ENCODE data around the gene HTR4. TPM values are rescaled to one million over a fixed set of nuclear protein-coding genes. Genes with fewer than 3 reads are reported as not detected.

Gene HTR4
- polyA plus RNA-seq, 1 donor (not counting 4 experiments of a cell fraction or from before 2014, with no cell fraction given) = not detected

DNA sequence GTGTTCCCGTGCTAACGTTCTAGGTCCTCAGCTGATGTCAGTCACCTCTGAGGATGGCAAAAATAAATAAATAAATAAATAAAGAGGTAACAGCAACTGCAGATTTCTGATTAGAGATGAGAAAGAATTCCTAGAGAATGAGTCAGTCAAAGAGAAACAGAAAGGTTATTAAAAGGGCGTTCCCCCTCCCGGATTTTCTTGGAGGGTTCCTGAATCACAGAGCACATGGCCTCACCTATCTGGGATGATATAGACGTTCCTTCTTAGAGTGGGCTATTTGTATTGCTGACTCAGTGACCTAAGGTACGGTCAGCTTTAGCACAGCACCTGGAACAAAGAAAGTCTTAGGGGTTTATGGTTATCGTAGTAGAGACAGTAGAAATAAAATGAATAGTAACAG lies 30.6 kb downstream of the HTR4 start:
- peak overlapping the region; percentile 55 for H3K4me2 ChIP-seq (ENCODE audit: control insufficient read depth, extremely low read depth, insufficient read depth, low read depth, low read length)
- H3K36me3 ChIP-seq (ENCODE audit: control insufficient read depth in 2 of 2, extremely low read depth in 1 of 2, insufficient read depth in 2 of 2, low read length in 2 of 2) = no peaks in the 10 kb centered on the region
- no peaks in the 10 kb centered on the region for H3K9me3 ChIP-seq (ENCODE audit: control insufficient read depth, low read depth, low read length)
- peaks cover 17% of the 10 kb centered on the region for H3K4me1 ChIP-seq (ENCODE audit: control insufficient read depth, extremely low read depth, insufficient read depth, low read length)
- no peaks in the 10 kb centered on the region for H3K79me2 ChIP-seq (ENCODE audit: control insufficient read depth, insufficient read depth, low read length)
- TF ChIP-seq CTCF (optimal IDR thresholded peaks at IDR 0.05 in 1 of 3, IDR thresholded peaks at IDR 0.05 in 1 of 3, conservative IDR thresholded peaks at IDR 0.05 in 1 of 3; ENCODE audit: extremely low read depth in 1 of 3, insufficient read depth in 2 of 3, low read length in 3 of 3) (no peak), EZH2 (IDR thresholded peaks at IDR 0.05; ENCODE audit: low read length) (no peak)
- peak overlapping the region; percentile 65 for H2AFZ ChIP-seq (ENCODE audit: control insufficient read depth, low read length)
- no peaks in the 10 kb centered on the region for H3K9me1 ChIP-seq (ENCODE audit: control insufficient read depth, extremely low read depth, insufficient read depth, low read length)
- FAIRE-seq (peak; percentile 76), DNase-seq (ENCODE audit: low read depth, low spot score) (peak; percentile 17)
- H3K27me3 ChIP-seq (ENCODE audit: control insufficient read depth, extremely low read depth, insufficient read depth, low read length) = no peaks in the 10 kb centered on the region
- no peak overlapping the region for H3K9ac ChIP-seq (ENCODE audit: control insufficient read depth, extremely low read depth, insufficient read depth, low read length)
- H4K20me1 ChIP-seq (ENCODE audit: control insufficient read depth, extremely low read depth, insufficient read depth, low read length) = no peaks in the 10 kb centered on the region
- H3K4me3 ChIP-seq (ENCODE audit: control insufficient read depth in 2 of 3, extremely low read depth in 1 of 3, insufficient read depth in 2 of 3, low read depth in 1 of 3, low read length in 3 of 3) = no peak overlapping the region
- H3K27ac ChIP-seq (ENCODE audit: control insufficient read depth, insufficient read depth, low read length) = no peak overlapping the region
- dilution Hi-C loops (cut with MboI; ENCODE audit: extremely low pct_ligation_motif_present, low sequenced_read_pairs) = no loop called here

GRCh38 chr5:148623101-148623500 lies 31.2 kb downstream of the HTR4 start:
- no peaks in the 10 kb centered on the region for H3K9me1 ChIP-seq (ENCODE audit: control insufficient read depth, extremely low read depth, insufficient read depth, low read length)
- no peak overlapping the region for H3K4me2 ChIP-seq (ENCODE audit: control insufficient read depth, extremely low read depth, insufficient read depth, low read depth, low read length)
- H4K20me1 ChIP-seq (ENCODE audit: control insufficient read depth, extremely low read depth, insufficient read depth, low read length) = no peaks in the 10 kb centered on the region
- TF ChIP-seq CTCF (optimal IDR thresholded peaks at IDR 0.05 in 1 of 3, IDR thresholded peaks at IDR 0.05 in 1 of 3, conservative IDR thresholded peaks at IDR 0.05 in 1 of 3; ENCODE audit: extremely low read depth in 1 of 3, insufficient read depth in 2 of 3, low read length in 3 of 3) = no peak
- no peak for TF ChIP-seq EZH2 (IDR thresholded peaks at IDR 0.05; ENCODE audit: low read length)
- H3K36me3 ChIP-seq (ENCODE audit: control insufficient read depth in 2 of 2, extremely low read depth in 1 of 2, insufficient read depth in 2 of 2, low read length in 2 of 2) = no peaks in the 10 kb centered on the region
- no peak overlapping the region for H3K27ac ChIP-seq (ENCODE audit: control insufficient read depth, insufficient read depth, low read length)
- no peak overlapping the region for H2AFZ ChIP-seq (ENCODE audit: control insufficient read depth, low read length)
- H3K9ac ChIP-seq (ENCODE audit: control insufficient read depth, extremely low read depth, insufficient read depth, low read length) = no peak overlapping the region
- no peak overlapping the region for H3K4me3 ChIP-seq (ENCODE audit: control insufficient read depth in 2 of 3, extremely low read depth in 1 of 3, insufficient read depth in 2 of 3, low read depth in 1 of 3, low read length in 3 of 3)
- DNase-seq (ENCODE audit: low read depth, low spot score) = no peak
- no peak for FAIRE-seq
- H3K9me3 ChIP-seq (ENCODE audit: control insufficient read depth, low read depth, low read length) = no peaks in the 10 kb centered on the region
- no peaks in the 10 kb centered on the region for H3K27me3 ChIP-seq (ENCODE audit: control insufficient read depth, extremely low read depth, insufficient read depth, low read length)
- no peaks in the 10 kb centered on the region for H3K79me2 ChIP-seq (ENCODE audit: control insufficient read depth, insufficient read depth, low read length)
- dilution Hi-C loops (cut with MboI; ENCODE audit: extremely low pct_ligation_motif_present, low sequenced_read_pairs) = no loop called here
- H3K4me1 ChIP-seq (ENCODE audit: control insufficient read depth, extremely low read depth, insufficient read depth, low read length) = peaks cover 17% of the 10 kb centered on the region

Data from keratinocyte (primary cell).